Breast epithelium (tissue), 4 donors: Measurements from ENCODE around the gene NME9. TPM values are rescaled to one million over a fixed set of nuclear protein-coding genes. Genes with fewer than 3 reads are reported as not detected.
"Not testable (repeated sequence)": the region's sequence is repeated elsewhere in the genome, so short reads cannot be mapped to it uniquely, and the experiment has no call there.

ENCODE experiments used
- DNase-seq, 2 donors: peaks; one replicate each; pipeline ENCODE4 v3.0.0-alpha.2; 2019; ENCODE audit warnings: low spot score in 2 of 2
- H3K27ac ChIP-seq, 2 donors: fragments of 200-600 bp; sonication (generic) in 1 of 2; one replicate each; pipeline ENCODE4 v1.5.1; 2016 to 2019; ENCODE audit warnings: mild to moderate bottlenecking in 1 of 2
- H3K27me3 ChIP-seq, 2 donors: fragments of 200-600 bp; sonication (generic) in 1 of 2; one replicate each; pipeline versions ENCODE4 v1.5.1 to v1.6.0; 2017 to 2019; ENCODE audit warnings: control low read depth in 1 of 2, mild to moderate bottlenecking in 1 of 2
- H3K36me3 ChIP-seq: fragments of 200-600 bp; one replicate; pipeline ENCODE4 v1.5.1; 2019
- H3K4me1 ChIP-seq, 2 donors: fragments of 200-600 bp; sonication (generic); one replicate each; pipeline ENCODE4 v1.5.1; 2016 to 2019; ENCODE audit warnings: control low read depth in 1 of 2
- H3K4me3 ChIP-seq, 3 donors: fragments of 200-600 bp; sonication (generic); 1 replicate in 2 of 3; 2 replicates in 1 of 3; pipeline ENCODE4 v1.5.1; 2016 to 2019; ENCODE audit warnings: mild to moderate bottlenecking in 3 of 3, moderate library complexity in 2 of 3
- H3K9me3 ChIP-seq, 2 donors: fragments of 200-600 bp; sonication (generic) in 1 of 2; one replicate each; pipeline ENCODE4 v1.5.1; 2016 to 2019; ENCODE audit warnings: control low read depth in 1 of 2
- CTCF ChIP-seq, 3 donors: fragments of 450-650 bp; IDR thresholded peaks; one replicate each; pipeline ENCODE4 v1.5.1; 2016 to 2017; ENCODE audit warnings: antibody characterized with exemption in 3 of 3, mild to moderate bottlenecking in 3 of 3, moderate library complexity in 3 of 3
- POLR2A ChIP-seq: fragments of 450-650 bp; IDR thresholded peaks from one replicate; pipeline ENCODE4 v1.6.1; 2016; ENCODE audit warnings: antibody characterized with exemption, mild to moderate bottlenecking, moderate library complexity
- POLR2AphosphoS5 ChIP-seq, 3 donors: sonication (generic); formaldehyde crosslinking; IDR thresholded peaks; one replicate each; pipeline ENCODE4 v1.6.1; 2017; ENCODE audit warnings: antibody characterized with exemption in 3 of 3
- intact Hi-C: fragments of 100-400 bp; cut with DNase I; formaldehyde crosslinking; loops from one replicate; pipeline ENCODE4 v1.15.1; 2023; ENCODE audit warnings: low total_unique reads
- total RNA-seq, 3 donors: library from RNA; depleted of rRNA; stranded (reverse); fragments of >200 nt; gene quantifications; one replicate each; pipeline ENCODE4 v1.1.0, GENCODE V29; 2016

NME9 gene
- 1 to 10 TPM in 1 of 3 donors, under 1 TPM in 2; 0.48 to 1.3 (median 0.98) TPM for total RNA-seq

GRCh38 chr3:138329127-138329983 is at the start of gene NME9:
Gene NME9, minus strand, starts transcription at chr3:138329851. Its CDS starts 516 bp downstream, at chr3:138329335.
- Histone ChIP-seq H3K4me1 (peaks cover 0 to 3% of the 10 kb centered on the region in 2 donors), H3K9me3 (no peaks in the 10 kb centered on the region), H3K36me3 (no peaks in the 10 kb centered on the region), H3K27ac (peak within 1 kb of the TSS; percentile 34 to 73), H3K4me3 (peak within 1 kb of the TSS; percentile 52 to 75 (median 55)), H3K27me3 (no peaks in the 10 kb centered on the region)
- TF ChIP-seq POLR2A (no peak), POLR2AphosphoS5 (IDR thresholded peaks at IDR 0.05) (peak in 1 of 3 donors; percentile 61), CTCF (IDR thresholded peaks at IDR 0.05) (peak in 1 of 3 donors; percentile 13)
- intact Hi-C loops, result no loop called here
- peak; percentile 59 to 66 for DNase-seq

- Histone ChIP-seq H3K4me1 (peaks cover 11 to 17% of the 10 kb centered on the region in 2 donors), H3K27ac (no peak overlapping the region), H3K27me3 (no peaks in the 10 kb centered on the region), H3K9me3 (no peaks in the 10 kb centered on the region), H3K36me3 (no peaks in the 10 kb centered on the region), H3K4me3 (no peak overlapping the region)
- DNase-seq, result no peak
- TF ChIP-seq POLR2A (no peak), CTCF (IDR thresholded peaks at IDR 0.05) (no peak), POLR2AphosphoS5 (IDR thresholded peaks at IDR 0.05) (no peak)
- intact Hi-C loops, result no loop called here
These were observed 49.3 kb upstream of the NME9 start for GRCh38 chr3:138378990-138379389.

- Histone ChIP-seq H3K9me3 (no peaks in the 10 kb centered on the region), H3K27me3 (no peaks in the 10 kb centered on the region), H3K27ac (peak overlapping the region; percentile 3 to 43), H3K4me3 (no peak overlapping the region), H3K4me1 (peaks cover 11 to 12% of the 10 kb centered on the region in 2 donors), H3K36me3 (no peaks in the 10 kb centered on the region)
- no peak for DNase-seq
- TF ChIP-seq POLR2AphosphoS5 (IDR thresholded peaks at IDR 0.05) (no peak), POLR2A (no peak), CTCF (IDR thresholded peaks at IDR 0.05) (no peak)
- intact Hi-C loops, result no loop called here
These were observed 48.7 kb upstream of the NME9 start for GRCh38 chr3:138378331-138378730.

GRCh38 chr3:138377804-138378203 is 48.2 kb upstream of the NME9 start:
- intact Hi-C loops, result no loop called here
- H3K9me3 ChIP-seq, result no peaks in the 10 kb centered on the region
- no peak for DNase-seq
- no peaks in the 10 kb centered on the region for H3K27me3 ChIP-seq
- no peak overlapping the region for H3K4me3 ChIP-seq
- TF ChIP-seq POLR2A (no peak), CTCF (IDR thresholded peaks at IDR 0.05) (no peak), POLR2AphosphoS5 (IDR thresholded peaks at IDR 0.05) (no peak)
- peaks cover 7 to 11% of the 10 kb centered on the region in 2 donors for H3K4me1 ChIP-seq
- peak overlapping the region in 1 of 2 donors; percentile 3 for H3K27ac ChIP-seq
- no peaks in the 10 kb centered on the region for H3K36me3 ChIP-seq

- H3K9me3 ChIP-seq, DNase-seq, H3K4me1 ChIP-seq, H3K4me3 ChIP-seq, intact Hi-C loops, H3K27ac ChIP-seq, H3K36me3 ChIP-seq, H3K27me3 ChIP-seq: not testable (repeated sequence)
These were observed 47.6 kb upstream of the NME9 start for GRCh38 chr3:138377212-138377611.
